ENCODE data around the gene BTRC. TPM values are rescaled to one million over a fixed set of nuclear protein-coding genes. Genes with fewer than 3 reads are reported as not detected.

Gene BTRC
- total and polyA plus RNA-seq, 12 donors, result 10.0 to 35.3 (median 20.3) TPM

DNA sequence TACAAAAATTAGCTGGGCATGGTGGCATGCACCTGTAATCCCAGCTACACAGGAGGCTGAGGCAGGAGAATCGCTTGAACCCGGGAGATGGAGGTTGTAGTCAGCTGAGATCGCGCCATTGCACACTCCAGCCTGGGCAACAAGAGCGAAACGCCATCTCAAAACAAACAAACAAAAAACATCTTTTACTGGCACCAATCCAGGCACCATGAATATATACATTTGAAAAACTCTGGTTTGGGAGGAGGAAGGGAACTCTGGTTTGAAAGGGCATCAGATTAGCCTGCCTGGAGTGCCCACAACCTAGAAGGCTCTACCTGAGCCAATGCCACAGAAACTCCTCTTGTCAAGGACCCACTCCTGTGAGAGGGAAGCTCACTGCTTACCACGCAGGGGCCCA is 218.2 kb downstream of the BTRC start:
- DNase-seq, result no peak

DNA sequence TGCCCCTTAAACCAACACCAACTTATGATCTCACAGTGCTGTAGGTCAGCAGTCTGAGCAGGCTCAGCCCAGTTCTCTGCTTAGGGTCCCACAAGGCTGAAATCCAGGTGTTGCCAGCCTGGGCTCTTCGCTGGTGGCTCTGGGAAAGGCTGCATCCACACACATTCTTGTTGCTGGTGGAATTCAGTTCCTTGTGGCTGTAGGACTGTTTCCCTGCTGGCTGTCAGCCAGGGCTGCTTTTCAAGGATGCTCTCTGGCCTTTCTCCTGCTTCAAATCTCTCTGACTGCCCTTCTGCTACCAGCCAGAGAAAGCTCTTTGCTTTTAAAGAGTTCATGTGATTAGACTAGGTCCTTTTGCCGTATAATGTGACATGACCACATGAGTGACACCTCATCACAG is 218.8 kb downstream of the BTRC start:
- intact Hi-C loops (cut with DNase I), result loop anchor here in 1 of 2 donors (10.0 kb wide), 1 partner anchor 98 kb away; no protein-coding TSS in a partner anchor
- peaks cover 12 to 14% of the 10 kb centered on the region in 2 donors for H3K4me1 ChIP-seq (replicated peaks in 1 of 2)
- no peaks in the 10 kb centered on the region for H3K36me3 ChIP-seq (replicated peaks in 1 of 2)
- no peaks in the 10 kb centered on the region for H3K27me3 ChIP-seq
- no peak for DNase-seq
- TF ChIP-seq POLR2A (IDR thresholded peaks at IDR 0.05), result no peak
- TF ChIP-seq, protein P1, sequence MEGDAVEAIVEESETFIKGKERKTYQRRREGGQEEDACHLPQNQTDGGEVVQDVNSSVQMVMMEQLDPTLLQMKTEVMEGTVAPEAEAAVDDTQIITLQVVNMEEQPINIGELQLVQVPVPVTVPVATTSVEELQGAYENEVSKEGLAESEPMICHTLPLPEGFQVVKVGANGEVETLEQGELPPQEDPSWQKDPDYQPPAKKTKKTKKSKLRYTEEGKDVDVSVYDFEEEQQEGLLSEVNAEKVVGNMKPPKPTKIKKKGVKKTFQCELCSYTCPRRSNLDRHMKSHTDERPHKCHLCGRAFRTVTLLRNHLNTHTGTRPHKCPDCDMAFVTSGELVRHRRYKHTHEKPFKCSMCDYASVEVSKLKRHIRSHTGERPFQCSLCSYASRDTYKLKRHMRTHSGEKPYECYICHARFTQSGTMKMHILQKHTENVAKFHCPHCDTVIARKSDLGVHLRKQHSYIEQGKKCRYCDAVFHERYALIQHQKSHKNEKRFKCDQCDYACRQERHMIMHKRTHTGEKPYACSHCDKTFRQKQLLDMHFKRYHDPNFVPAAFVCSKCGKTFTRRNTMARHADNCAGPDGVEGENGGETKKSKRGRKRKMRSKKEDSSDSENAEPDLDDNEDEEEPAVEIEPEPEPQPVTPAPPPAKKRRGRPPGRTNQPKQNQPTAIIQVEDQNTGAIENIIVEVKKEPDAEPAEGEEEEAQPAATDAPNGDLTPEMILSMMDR (IDR thresholded peaks at IDR 0.05), result no peak
- H3K27ac ChIP-seq, result no peak overlapping the region
- H3K4me3 ChIP-seq, result no peak overlapping the region
- H3K9me3 ChIP-seq (replicated peaks in 1 of 3), result peaks cover 0 to 8% (median 0%) of the 10 kb centered on the region in 3 donors
- 91 to 100% (median 98%) methylated on average over 1 to 2 of the region's 2 CpGs for WGBS, 4 donors

More for the DNA sequence above, 218.2 kb downstream of the BTRC start:
- TF ChIP-seq POLR2A (IDR thresholded peaks at IDR 0.05), result no peak
- TF ChIP-seq, protein P1 (IDR thresholded peaks at IDR 0.05), result no peak
- H3K4me1 ChIP-seq (replicated peaks in 1 of 2), result peaks cover 12 to 14% of the 10 kb centered on the region in 2 donors
- H3K4me3 ChIP-seq, result no peak overlapping the region
- 86 to 92% (median 91%) methylated on average over 7 of the region's 7 CpGs for WGBS, 4 donors
- H3K27ac ChIP-seq, result no peak overlapping the region
- intact Hi-C loops (cut with DNase I), result loop anchor here in 1 of 2 donors (10.0 kb wide), 1 partner anchor 97 kb away; no protein-coding TSS in a partner anchor
- H3K27me3 ChIP-seq, result no peaks in the 10 kb centered on the region
- no peaks in the 10 kb centered on the region for H3K36me3 ChIP-seq (replicated peaks in 1 of 2)
- peaks cover 0 to 8% (median 0%) of the 10 kb centered on the region in 3 donors for H3K9me3 ChIP-seq (replicated peaks in 1 of 3)

DNA sequence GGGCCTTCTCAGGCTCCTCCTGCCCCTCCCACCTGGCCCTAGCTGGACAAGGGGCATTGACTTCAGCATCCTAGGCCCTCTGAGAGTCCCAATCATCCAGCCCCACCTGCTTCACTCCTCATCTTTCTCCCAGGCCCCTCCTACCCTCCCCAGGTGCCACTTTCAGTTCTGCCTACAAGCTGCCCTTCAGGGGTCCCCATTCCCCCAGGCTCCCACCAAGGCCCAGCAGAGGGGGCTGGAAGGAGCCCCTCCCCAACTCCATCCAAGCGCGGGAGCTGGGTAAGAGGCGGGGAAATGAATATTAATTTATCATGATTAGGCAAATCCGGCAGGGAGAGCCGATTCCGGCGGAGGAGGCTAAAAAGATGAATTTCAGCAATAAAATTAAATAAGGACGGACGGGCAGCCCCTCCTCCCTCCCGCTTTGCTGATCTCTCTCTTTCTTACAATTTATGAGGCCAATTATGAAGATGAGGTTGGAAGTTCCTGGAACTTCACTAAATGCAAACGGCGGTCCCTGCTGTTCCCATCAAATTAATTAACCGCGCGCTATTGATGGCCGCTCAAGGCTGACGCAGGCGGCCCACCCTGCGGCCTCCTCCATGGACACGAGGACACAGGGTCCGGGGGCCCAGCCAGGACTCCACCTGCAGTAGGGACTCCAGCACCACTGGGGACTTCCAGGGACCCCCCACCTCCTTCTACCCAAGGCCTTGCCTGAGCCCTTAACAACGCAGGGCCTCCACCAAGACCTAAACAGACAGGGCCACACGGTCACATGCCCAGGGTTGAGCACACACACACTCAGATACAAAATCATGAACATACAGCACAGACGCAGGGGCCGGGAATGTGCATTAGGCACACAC is 220.2 kb downstream of the BTRC start:
- Histone ChIP-seq H3K27me3 (no peaks in the 10 kb centered on the region), H3K4me3 (no peak overlapping the region), H3K9me3 (replicated peaks in 1 of 3) (peaks cover 0 to 8% (median 0%) of the 10 kb centered on the region in 3 donors), H3K4me1 (replicated peaks in 1 of 2) (peaks cover 12 to 14% of the 10 kb centered on the region in 2 donors), H3K36me3 (replicated peaks in 1 of 2) (peaks cover 0 to 7% of the 10 kb centered on the region in 2 donors), H3K27ac (no peak overlapping the region)
- no peak for DNase-seq
- TF ChIP-seq, protein P1 (IDR thresholded peaks at IDR 0.05), result no peak
- TF ChIP-seq POLR2A (IDR thresholded peaks at IDR 0.05), result no peak
- intact Hi-C loops (cut with DNase I), result loop anchor here in 1 of 2 donors (10.0 kb wide), 1 partner anchor 99 kb away; no protein-coding TSS in a partner anchor
- WGBS, 4 donors, result 77 to 85% (median 80%) methylated on average over 22 to 25 of the region's 25 CpGs

DNA sequence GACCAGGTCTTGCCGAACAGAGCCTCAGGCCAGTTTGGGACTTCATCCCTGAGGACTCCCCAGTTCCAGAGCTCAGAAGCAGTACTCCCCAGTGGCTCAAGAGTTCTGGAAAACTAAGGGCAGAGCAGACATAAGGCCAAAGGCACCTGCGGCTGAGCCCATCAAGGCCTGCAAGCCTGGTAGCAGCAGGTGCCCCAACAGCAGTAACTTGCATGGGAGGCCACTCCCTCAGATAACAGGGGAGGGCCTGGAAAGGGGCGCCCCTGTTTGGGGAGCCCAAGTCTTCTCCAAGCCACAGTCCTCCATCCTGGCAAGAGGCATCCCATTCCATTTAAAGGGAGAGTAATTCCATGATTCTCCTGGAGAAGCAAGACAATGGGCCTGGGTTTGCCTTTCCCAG is 221.1 kb downstream of the BTRC start:
- Histone ChIP-seq H3K4me1 (replicated peaks in 1 of 2) (peaks cover 6% of the 10 kb centered on the region in 2 donors), H3K4me3 (no peak overlapping the region), H3K27ac (no peak overlapping the region), H3K36me3 (replicated peaks in 1 of 2) (peaks cover 0 to 17% of the 10 kb centered on the region in 2 donors), H3K9me3 (replicated peaks in 1 of 3) (peaks cover 0 to 8% (median 0%) of the 10 kb centered on the region in 3 donors), H3K27me3 (no peaks in the 10 kb centered on the region)
- DNase-seq, result no peak
- TF ChIP-seq, protein P1 (IDR thresholded peaks at IDR 0.05), result no peak
- TF ChIP-seq POLR2A (IDR thresholded peaks at IDR 0.05), result no peak
- WGBS, 4 donors, result 83 to 100% (median 92%) methylated on average over 3 of the region's 3 CpGs
- intact Hi-C loops (cut with DNase I), result loop anchor here in 1 of 2 donors (10.0 kb wide), 1 partner anchor 100 kb away; no protein-coding TSS in a partner anchor
